ENCODE data around the gene BACE1.
"Not testable (repeated sequence)": the region's sequence is repeated elsewhere in the genome, so short reads cannot be mapped to it uniquely, and the experiment has no call there.

The BACE1 gene

GRCh38 chr11:117269856-117270255, 46.2 kb downstream of the BACE1 start:
- in situ Hi-C loops (cut with MboI; ENCODE audit: low pct_unique_long_range_greater_than_20kb, low sequenced_read_pairs, unreplicated experiment), result no loop called here
- no peak for TF ChIP-seq CTCF (IDR thresholded peaks at IDR 0.05; ENCODE audit: extremely low read depth, insufficient read depth, missing control alignments)

GRCh38 chr11:117265745-117266144, 50.3 kb downstream of the BACE1 start:
- DNase-seq (ENCODE audit: low spot score), result no peak
- in situ Hi-C loops (cut with MboI; ENCODE audit: low pct_unique_long_range_greater_than_20kb, low sequenced_read_pairs, unreplicated experiment), result no loop called here
- no peak for TF ChIP-seq CTCF (IDR thresholded peaks at IDR 0.05; ENCODE audit: extremely low read depth, insufficient read depth, missing control alignments)

More at GRCh38 chr11:117269856-117270255, 46.2 kb downstream of the BACE1 start:
- DNase-seq (ENCODE audit: low spot score), result no peak

GRCh38 chr11:117264624-117265323, 51.3 kb downstream of the BACE1 start:
- in situ Hi-C loops (cut with MboI; ENCODE audit: low pct_unique_long_range_greater_than_20kb, low sequenced_read_pairs, unreplicated experiment); DNase-seq (ENCODE audit: low spot score): not testable (repeated sequence)

GRCh38 chr11:117259417-117259816, 56.6 kb downstream of the BACE1 start:
- in situ Hi-C loops (cut with MboI; ENCODE audit: low pct_unique_long_range_greater_than_20kb, low sequenced_read_pairs, unreplicated experiment), result no loop called here
- no peak for DNase-seq (ENCODE audit: low spot score)
- TF ChIP-seq CTCF (IDR thresholded peaks at IDR 0.05; ENCODE audit: extremely low read depth, insufficient read depth, missing control alignments), result no peak

GRCh38 chr11:117258576-117258975, 57.5 kb downstream of the BACE1 start:
- no peak for DNase-seq (ENCODE audit: low spot score)
- in situ Hi-C loops (cut with MboI; ENCODE audit: low pct_unique_long_range_greater_than_20kb, low sequenced_read_pairs, unreplicated experiment), result no loop called here
- TF ChIP-seq CTCF (IDR thresholded peaks at IDR 0.05; ENCODE audit: extremely low read depth, insufficient read depth, missing control alignments), result no peak

GRCh38 chr11:117256573-117256972, 59.5 kb downstream of the BACE1 start:
- DNase-seq (ENCODE audit: low spot score), result no peak
- in situ Hi-C loops (cut with MboI; ENCODE audit: low pct_unique_long_range_greater_than_20kb, low sequenced_read_pairs, unreplicated experiment), result no loop called here
- no peak for TF ChIP-seq CTCF (IDR thresholded peaks at IDR 0.05; ENCODE audit: extremely low read depth, insufficient read depth, missing control alignments)

GRCh38 chr11:117255966-117256365, 60.1 kb downstream of the BACE1 start:
- no peak for DNase-seq (ENCODE audit: low spot score)
- no peak for TF ChIP-seq CTCF (IDR thresholded peaks at IDR 0.05; ENCODE audit: extremely low read depth, insufficient read depth, missing control alignments)
- in situ Hi-C loops (cut with MboI; ENCODE audit: low pct_unique_long_range_greater_than_20kb, low sequenced_read_pairs, unreplicated experiment), result no loop called here

Measured in GM13977 (cell line).